Left forelimb (tissue), 1 donor: ENCODE measurements around the gene TMEM259.

Experiments used
- DNase-seq: peaks from one replicate; pipeline ENCODE4 v3.0.0-alpha.2; 2018; ENCODE audit warnings: low spot score

Gene TMEM259

GRCh38 chr19:1020868-1021425, at the start of gene TMEM259:
Gene TMEM259, minus strand, starts transcription at chr19:1021123. Its CDS starts 127 bp downstream, at chr19:1020996.
- peak; percentile 98 for DNase-seq

GRCh38 chr19:1070576-1070930, 49.6 kb upstream of the TMEM259 start:
- no peak for DNase-seq

DNA sequence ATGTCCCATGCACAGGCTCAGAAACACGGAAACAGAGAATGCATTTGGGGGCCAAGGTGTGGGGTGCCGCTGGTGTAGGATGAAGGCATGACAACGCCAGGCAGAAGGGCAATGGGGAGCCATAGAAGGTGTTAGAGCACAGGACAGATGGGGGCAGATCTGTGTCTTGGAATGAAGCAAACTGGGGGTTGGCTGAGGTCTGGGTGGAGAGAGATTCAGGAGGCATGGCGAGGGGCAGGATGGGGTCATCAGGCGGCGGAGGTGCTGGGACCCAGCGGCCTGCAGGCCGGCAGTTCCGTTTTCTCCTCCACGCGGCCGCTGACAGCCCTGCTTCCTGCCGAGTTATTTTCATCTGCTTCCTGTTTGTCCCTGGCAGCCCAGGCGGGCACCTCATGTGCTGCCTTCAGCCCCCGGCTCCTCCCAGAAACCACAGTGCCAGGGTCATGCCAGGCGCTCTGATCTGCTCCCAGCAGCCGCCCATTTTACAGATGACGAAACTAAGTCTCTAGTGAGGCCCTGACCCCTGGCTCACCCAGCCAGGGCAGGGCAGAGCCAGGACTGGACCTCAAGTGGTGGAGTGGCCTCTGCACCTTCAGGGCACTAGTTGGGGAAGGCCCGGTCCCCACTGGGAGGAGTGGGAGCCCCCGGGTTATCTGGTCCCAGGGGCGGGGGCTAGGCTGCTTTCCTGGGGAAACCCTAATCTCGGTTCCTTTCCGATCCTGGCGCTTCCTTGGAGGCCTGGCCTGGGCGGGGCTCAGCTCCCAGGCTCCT, 48.3 kb upstream of the TMEM259 start:
- no peak for DNase-seq

- no peak for DNase-seq
Measured at GRCh38 chr19:1068009-1069001, 47.4 kb upstream of the TMEM259 start.

DNA sequence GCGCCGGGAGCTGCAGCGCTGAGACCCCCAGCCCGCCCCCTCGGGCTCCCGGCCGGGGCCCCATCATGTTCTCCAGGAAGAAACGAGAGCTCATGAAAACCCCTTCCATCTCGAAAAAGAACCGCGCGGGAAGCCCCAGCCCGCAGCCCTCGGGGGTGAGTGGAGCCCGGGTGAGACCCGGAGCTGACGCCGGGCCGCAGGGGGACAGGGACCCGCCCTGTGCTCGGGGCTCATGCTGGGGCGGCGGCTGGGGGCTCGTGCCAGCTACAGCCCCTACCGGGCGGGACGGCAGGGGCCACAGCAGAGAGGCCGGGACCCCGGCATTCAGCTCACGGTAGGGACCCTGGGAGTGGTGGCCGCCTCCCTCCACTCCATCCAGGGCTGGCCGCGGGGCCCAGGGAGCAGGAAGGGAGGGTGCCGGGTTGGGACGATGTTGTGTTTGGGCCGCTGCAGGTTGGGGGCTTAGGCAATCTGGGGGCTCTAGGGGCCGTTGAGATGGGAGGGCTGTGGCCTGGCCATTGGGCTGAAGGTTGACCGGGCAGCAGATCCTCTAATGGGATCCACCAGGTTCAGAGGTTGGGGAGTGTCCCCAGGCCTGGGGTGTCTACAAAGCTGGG, 46.5 kb upstream of the TMEM259 start:
- DNase-seq = no peak

GRCh38 chr19:1066748-1067340, 45.9 kb upstream of the TMEM259 start, which contains the start of gene ARHGAP45:
Gene ARHGAP45, plus strand, starts transcription at chr19:1067167. Its CDS starts 239 bp downstream, at chr19:1067406.
- DNase-seq = no peak

DNA sequence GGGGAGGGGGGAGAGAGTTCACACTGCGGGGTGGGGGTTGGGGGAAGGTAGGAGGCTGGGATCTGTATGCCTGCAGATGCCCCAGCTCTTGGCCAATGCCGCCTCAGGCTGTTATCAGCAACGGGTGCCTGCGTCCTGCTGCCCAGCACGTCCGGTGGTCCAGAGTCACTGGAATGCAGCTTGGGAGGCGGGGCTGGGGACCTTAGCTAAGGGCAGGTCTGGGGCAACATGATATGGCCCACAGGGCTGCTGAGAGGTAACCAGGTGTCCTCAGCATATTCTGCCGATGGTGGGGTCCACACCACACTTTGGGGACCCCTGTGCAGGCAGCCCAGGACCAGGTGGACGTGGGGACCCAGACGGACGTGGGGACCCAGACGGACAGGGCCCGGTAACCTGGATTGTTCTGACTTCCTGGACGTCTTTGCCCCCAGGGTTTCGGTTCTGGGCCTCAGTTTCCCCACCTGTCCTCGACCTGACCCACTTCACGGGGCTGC, 45.4 kb upstream of the TMEM259 start:
- DNase-seq = no peak

DNA sequence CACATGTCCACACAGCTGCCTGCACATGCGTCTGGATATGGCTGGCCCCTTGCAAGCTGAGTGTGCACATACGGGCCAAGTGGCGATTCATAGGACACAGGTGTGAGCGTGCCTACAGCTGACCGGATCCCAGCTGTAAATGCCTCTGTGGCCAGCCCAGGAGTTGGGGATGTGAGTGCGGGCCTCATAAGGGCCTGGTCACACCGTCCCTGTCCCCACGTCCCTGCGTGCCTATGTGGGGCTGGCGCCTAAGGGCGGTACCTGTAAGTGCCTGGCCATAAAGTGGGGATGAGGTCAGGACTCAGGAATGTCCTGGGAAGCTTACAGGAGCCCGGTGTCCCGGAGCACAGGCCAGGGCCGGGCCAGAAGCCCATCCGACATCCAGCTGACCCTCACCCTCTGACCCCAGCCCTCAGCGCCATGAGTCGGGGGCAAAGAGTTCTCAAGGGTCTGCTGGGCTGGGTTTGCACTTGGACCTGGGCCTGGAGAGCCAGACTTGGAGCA, 44.7 kb upstream of the TMEM259 start:
- DNase-seq = no peak

DNA sequence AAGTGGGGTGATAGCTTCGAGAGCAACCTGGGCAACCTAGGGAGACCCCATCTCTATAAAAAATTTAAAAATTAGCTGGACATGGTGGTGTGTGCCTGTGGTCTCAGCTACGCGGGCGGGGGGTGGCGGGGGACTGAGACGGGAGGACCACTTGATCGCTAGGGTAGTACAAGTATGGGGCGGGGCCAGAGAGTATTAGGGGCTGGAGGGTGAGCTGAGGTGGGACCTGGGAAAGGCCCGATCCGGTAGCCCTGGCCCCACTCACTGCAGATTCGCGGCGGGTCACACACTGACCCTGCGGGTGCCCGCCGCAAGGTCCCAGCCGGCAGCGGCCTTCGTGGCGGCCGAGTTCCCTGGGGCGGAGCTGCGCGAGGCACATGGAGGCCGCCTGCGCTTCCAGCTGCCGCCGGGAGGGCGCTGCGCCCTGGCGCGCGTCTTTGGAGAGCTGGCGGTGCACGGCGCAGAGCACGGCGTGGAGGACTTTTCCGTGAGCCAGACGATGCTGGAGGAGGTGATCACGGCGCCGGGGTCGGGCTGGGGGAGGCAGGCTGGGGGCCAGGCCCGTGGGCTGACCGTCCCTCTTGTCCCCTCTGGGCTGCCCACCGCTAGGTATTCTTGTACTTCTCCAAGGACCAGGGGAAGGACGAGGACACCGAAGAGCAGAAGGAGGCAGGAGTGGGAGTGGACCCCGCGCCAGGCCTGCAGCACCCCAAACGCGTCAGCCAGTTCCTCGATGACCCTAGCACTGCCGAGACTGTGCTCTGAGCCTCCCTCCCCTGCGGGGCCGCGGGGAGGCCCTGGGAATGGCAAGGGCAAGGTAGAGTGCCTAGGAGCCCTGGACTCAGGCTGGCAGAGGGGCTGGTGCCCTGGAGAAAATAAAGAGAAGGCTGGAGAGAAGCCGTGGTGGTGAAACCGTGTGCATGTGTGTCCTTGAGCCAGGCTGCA, 44.0 kb upstream of the TMEM259 start:
- no peak for DNase-seq

DNA sequence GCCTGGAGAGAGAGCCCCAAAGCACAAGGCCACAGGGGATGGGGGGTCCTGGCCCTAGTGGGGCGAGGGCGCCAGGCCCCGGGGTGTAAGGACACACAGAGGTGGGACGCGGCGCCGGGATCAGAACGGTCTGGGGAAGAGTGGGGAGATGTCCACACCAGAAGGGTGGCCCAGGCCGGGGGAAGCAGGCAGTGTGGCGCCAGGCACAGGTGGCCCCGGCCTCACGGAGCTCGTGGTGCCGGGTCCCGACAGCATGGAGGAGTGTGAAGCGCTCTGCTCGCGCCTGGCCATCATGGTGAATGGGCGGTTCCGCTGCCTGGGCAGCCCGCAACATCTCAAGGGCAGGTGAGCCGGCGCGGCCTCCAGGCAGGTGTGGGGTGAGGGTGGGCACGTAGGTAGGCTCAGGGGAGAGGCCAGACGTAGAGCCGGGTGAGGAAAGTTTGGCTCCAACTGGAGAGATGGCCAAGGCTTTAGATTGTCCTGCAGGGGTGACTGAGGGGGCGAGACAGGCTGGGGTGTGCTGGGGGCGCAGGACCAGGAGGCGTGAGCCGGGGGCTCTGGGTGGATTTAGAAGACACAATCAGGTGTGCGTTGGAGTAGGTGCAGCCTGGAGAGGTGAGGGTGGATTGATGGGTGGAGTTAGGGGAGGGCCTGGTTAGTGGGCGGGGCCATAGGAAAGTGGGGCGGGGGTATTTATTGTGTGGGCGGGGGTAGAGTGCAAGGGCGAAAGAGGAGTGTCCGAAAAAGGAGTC, 43.2 kb upstream of the TMEM259 start:
- DNase-seq = no peak

DNA sequence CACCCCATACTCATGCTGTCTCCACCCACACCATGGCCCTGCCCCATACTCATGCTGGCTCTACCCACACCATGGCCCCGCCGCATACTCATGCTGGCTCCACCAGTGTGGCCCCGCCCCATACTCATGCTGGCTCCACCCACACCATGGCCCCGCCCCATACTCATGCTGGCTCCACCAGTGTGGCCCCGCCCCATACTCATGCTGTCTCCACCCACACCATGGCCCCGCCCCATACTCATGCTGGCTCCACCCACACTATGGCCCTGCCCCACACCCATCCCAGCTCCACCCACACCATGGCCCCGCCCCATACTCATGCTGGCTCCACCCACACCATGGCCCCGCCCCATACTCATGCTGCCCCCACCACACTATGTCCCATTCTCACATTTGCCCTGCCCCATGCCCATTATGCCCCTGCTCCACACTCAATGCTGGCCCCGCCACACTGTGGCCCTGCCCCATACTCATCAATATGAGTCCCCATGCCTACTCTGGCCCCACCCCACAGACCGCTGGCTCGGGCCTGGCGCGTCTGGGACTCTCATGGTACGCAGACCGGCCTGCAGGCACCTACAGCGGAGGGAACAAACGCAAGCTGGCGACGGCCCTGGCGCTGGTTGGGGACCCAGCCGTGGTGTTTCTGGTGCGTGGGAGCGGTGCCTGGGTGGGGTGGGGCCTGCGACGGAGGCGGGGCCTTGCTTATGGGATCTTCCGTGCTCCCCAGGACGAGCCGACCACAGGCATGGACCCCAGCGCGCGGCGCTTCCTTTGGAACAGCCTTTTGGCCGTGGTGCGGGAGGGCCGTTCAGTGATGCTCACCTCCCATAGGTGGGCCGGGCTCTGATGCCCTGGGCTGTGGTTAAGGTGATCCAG, 42.3 kb upstream of the TMEM259 start:
- DNase-seq = no peak

GRCh38 chr19:1062387-1063029, 41.6 kb upstream of the TMEM259 start:
- no peak for DNase-seq

DNA sequence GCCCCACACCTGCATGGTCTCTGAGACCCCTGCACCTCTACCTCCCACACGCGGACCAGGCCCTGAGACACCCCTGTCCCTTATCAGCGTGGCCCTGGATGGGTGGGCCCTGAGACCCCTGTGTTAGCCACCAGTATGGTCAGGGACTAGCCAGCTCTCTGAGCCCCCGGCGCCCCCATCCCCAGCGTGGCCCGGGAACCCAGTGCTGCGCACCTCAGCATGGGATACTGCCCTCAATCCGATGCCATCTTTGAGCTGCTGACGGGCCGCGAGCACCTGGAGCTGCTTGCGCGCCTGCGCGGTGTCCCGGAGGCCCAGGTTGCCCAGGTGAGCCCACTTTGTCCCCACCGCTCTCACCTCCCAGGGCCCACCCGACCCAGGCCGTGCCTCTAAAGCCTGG, 41.1 kb upstream of the TMEM259 start:
- no peak for DNase-seq

DNA sequence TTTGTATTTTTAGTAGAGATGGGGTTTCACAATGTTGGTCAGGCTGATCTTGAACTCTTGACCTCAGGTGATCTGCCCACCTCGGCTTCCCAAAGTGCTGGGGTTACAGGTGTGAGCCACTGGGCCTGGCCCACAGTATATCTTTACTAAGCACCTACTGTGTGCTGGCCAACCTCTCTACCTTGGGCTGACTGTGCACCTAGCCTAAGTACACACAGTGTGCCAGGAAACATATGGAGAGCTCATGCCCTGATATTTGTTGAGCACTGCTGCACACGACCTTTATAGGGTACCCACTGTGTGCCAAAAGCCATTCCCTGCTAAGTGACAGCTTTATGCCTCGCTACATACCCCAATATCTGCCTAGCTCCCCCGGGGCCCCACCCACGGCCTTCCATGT, 39.8 kb upstream of the TMEM259 start:
- no peak for DNase-seq

- DNase-seq = no peak
Measured at GRCh38 chr19:1058112-1058511, 37.2 kb upstream of the TMEM259 start.

GRCh38 chr19:1057176-1057855, 36.4 kb upstream of the TMEM259 start:
- no peak for DNase-seq

DNA sequence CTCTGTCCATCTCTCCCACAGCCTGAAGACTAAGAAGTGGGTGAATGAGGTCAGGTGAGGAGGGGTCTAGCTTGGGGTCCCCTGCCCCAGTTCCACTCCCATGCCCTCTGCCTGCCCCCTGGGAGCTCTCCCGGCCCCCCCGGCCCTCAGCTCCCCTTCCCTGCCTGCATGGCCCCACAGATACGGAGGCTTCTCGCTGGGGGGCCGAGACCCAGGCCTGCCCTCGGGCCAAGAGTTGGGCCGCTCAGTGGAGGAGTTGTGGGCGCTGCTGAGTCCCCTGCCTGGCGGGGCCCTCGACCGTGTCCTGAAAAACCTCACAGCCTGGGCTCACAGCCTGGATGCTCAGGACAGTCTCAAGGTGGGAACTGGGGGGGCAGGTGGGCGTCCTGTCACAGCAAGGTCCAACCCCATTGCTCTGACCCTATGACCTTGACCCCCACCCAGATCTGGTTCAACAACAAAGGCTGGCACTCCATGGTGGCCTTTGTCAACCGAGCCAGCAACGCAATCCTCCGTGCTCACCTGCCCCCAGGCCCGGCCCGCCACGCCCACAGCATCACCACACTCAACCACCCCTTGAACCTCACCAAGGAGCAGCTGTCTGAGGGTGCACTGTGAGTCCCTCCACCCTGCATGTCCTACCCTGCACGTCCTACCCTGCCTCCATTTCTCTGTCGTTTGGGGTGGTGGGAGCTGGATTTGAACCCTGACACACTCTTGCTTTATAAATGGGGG, 35.1 kb upstream of the TMEM259 start:
- DNase-seq = no peak
